ENCODE measurements around the gene EPS8L3.

- TF ChIP-seq EZH2 (IDR thresholded peaks at IDR 0.05; ENCODE audit: insufficient read depth, poor library complexity, severe bottlenecking) (no peak), EZH2phosphoT487 (IDR thresholded peaks at IDR 0.05; ENCODE audit: insufficient read depth, low read depth) (no peak)
These were observed 26.6 kb upstream of the EPS8L3 start for GRCh38 chr1:109790329-109790728.

Measured in GM23248 (cell line).